ENCODE measurements around the gene COPS9. TPM values are rescaled to one million over a fixed set of nuclear protein-coding genes. Genes with fewer than 3 reads are reported as not detected.

Gene COPS9
- total RNA-seq, 2 experiments from 2014 or later, result 87.1 to 89.5 TPM

DNA sequence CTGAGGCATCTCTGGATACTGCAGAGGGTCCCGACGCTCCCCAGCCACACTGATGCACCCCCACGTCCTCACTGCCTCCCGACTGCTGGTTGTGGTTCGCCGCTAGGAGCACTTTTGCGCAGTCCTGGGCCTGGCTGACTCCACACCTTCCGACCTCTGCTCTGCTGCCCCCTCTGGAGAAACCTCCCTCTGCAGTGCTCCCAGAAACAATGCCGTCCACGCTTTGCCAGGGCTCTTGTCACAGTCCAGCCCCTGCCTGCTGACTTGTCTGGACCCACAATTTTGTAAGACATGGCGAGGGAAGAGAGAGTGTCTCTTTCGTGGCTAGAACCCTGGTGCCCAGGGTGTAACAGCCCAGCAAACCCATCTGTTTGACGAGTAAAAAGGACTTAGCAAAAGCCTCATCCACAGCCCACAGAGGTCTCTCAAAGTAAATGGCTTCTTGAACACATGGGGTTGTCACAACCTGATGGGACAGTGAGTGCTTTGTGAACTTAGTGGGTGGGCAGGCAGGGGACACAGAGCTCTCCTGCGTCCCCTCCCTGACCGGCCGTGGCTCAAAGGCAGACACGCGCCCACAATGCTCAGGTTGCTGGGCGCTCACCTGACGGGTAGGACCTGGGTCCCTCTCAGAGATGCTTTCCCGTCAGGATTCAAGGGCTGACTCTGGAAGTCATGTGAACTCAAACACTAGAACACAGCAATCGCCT lies 4.0 kb downstream of the COPS9 start:
- Mint-ChIP-seq H3K4me3 (no peak overlapping the region), H3K27me3 (peaks cover under 1% of the 10 kb centered on the region), H3K36me3 (no peaks in the 10 kb centered on the region), H3K27ac (no peak overlapping the region), H3K4me1 (peaks cover 15% of the 10 kb centered on the region), H3K9me3 (no peaks in the 10 kb centered on the region)
- POLR2A ChIA-PET, result no interaction called here
- no peak for ATAC-seq (ENCODE audit: low read depth)
- DNase-seq, result peak; percentile 21

DNA sequence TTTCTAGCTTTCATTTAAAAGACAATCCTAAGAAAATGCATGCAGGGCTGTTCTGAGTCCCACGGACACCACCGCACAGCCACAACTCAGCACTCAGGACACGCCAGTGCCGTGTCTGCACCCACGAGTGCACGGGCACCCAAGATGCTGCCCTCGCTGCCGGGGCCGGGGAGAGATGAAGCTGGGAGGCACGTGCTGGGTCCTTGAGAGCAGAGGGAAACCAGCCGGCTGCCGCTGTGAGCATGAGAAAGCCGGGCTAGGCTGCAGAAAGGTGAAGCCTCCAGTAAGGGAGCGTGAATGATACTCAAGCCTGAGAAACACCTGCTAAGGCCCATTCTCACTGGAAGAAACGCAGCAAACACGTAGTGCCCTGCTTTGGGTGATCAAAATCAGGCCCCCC lies 4.8 kb downstream of the COPS9 start:
- Mint-ChIP-seq H3K27me3 (no peaks in the 10 kb centered on the region), H3K27ac (no peak overlapping the region), H3K36me3 (no peaks in the 10 kb centered on the region), H3K4me3 (no peak overlapping the region), H3K9me3 (no peaks in the 10 kb centered on the region), H3K4me1 (peaks cover 12% of the 10 kb centered on the region)
- ATAC-seq (ENCODE audit: low read depth), result no peak
- POLR2A ChIA-PET, result no interaction called here
- DNase-seq, result peak; percentile 15

DNA sequence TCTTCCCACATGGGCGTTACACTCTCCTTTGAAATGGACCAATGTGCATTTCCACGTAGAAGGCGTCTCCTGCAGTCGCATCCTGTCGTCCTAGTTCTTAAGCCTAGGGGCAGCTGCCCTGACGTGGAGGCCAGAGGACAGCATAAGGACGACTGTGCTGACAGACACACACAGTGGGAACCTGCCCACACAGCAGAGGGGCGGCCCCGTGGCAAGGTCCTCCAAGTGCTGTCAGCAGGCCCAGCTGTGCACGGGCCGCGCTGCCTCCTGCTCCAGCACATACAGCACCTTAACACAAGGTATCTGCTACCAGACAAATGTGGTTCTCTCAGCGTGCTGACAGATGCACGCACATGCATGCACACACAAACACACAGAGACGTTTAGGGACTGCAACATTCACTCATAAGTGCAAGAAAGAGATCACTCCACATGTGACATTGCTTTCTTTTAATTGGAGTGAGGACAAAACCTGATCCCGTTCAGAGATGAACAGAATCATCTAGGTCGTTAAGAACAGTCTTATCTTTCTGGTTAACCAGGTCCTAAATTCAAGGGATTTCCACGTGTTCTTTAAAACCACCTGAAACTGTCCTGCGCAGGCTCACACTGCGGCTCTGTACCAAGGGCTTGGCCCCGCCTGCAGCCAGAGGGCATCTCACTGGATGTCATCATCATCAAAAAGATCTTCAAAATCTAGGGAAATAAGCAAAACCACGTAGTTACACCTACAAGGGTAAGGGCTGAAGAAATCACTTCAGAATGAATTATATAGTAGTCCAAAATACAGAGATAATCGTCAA lies 5.5 kb downstream of the COPS9 start:
- ATAC-seq (ENCODE audit: low read depth), result no peak
- Mint-ChIP-seq H3K27me3 (no peaks in the 10 kb centered on the region), H3K36me3 (no peaks in the 10 kb centered on the region), H3K4me1 (peaks cover 11% of the 10 kb centered on the region), H3K9me3 (no peaks in the 10 kb centered on the region), H3K4me3 (no peak overlapping the region), H3K27ac (no peak overlapping the region)
- POLR2A ChIA-PET, result no interaction called here
- DNase-seq, result peak; percentile 29

DNA sequence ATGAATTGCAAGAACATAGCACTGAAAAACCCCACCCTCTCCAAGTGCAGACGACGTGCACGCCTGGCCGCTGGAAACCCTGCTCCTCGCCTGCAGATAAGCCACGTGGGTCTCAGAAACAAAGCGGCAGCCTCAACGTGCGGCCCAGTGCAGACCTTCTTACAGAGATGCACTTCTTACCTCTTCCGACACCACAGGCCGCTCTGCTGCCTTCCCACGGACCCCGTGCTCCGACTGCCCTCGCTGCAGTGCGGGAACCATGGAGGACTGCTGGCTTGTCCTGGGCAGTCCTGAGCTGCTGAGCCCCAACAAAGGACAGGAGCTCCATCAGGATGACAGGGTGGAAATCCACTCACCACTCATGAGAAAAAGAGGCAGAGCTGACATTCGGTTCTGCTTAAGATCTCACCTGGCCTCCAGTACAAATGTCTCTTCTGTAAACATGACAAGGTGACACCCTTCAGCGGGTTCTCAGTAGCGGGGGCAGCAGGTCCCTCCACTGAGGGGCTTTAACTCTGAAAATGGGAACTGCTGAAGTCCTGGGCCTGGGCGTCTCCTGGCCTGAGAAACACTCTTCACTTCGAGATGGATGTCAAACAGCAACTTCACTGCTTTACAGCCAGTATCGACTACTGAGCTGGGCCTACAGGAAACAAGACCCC lies 6.2 kb downstream of the COPS9 start:
- H3K4me1 Mint-ChIP-seq, result peaks cover 4% of the 10 kb centered on the region
- H3K4me3 Mint-ChIP-seq, result no peak overlapping the region
- POLR2A ChIA-PET, result no interaction called here
- no peaks in the 10 kb centered on the region for H3K27me3 Mint-ChIP-seq
- H3K36me3 Mint-ChIP-seq, result peaks cover 1% of the 10 kb centered on the region
- DNase-seq (peak; percentile 21), ATAC-seq (ENCODE audit: low read depth) (no peak)
- H3K9me3 Mint-ChIP-seq, result no peaks in the 10 kb centered on the region
- H3K27ac Mint-ChIP-seq, result no peak overlapping the region

DNA sequence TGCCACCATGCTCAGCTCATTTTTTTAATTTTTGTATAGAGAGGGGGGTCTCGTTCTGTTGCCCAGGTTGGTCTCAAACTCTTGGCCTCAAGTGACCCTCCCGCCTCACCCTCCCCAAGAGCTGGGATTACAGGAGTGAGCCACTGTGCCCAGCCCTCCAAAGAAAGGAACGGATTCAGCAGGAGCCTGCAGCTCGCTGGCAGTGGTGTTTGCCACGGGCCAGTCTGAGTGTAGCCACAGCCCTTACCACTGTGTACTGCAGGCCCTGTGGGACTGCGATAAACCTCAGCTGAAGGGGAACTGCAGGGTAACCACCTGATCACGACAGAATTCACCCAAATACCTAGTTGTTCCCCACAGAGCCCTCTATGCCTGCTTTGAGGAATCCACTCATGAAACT lies 6.8 kb downstream of the COPS9 start:
- H3K4me1 Mint-ChIP-seq, result no peaks in the 10 kb centered on the region
- no peaks in the 10 kb centered on the region for H3K9me3 Mint-ChIP-seq
- no peak for ATAC-seq (ENCODE audit: low read depth)
- POLR2A ChIA-PET, result no interaction called here
- DNase-seq, result no peak
- peaks cover 1% of the 10 kb centered on the region for H3K36me3 Mint-ChIP-seq
- no peaks in the 10 kb centered on the region for H3K27me3 Mint-ChIP-seq
- no peak overlapping the region for H3K27ac Mint-ChIP-seq
- no peak overlapping the region for H3K4me3 Mint-ChIP-seq

DNA sequence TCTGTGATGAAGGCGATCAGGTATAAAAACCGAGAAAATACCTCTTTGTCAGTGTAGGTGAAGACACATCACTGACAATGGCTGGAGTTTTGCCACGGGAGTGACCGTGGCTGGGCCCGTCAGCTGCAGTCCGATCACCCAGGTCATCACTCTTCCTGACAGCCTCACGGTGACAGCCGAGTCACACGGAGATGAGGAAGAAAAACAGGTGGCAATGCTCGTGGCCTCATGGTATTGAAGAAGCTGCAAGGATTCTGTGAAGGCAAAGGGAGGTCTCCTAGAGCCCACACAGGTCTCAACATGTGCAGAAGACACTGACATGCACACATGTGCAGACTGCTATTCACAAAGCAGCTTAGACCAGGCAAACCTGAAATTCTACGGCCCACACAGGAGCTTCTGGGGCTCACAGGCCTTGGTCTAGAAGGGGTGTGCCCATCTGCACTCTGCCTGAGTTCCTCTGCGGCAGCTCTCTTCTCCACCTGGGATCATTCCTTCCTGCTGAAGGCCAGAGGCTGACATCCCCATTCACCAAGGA lies 7.4 kb downstream of the COPS9 start:
- H3K9me3 Mint-ChIP-seq, result no peaks in the 10 kb centered on the region
- peak; percentile 6 for DNase-seq
- no peak overlapping the region for H3K4me3 Mint-ChIP-seq
- H3K36me3 Mint-ChIP-seq, result peaks cover 1% of the 10 kb centered on the region
- no peaks in the 10 kb centered on the region for H3K27me3 Mint-ChIP-seq
- no peaks in the 10 kb centered on the region for H3K4me1 Mint-ChIP-seq
- H3K27ac Mint-ChIP-seq, result no peak overlapping the region
- POLR2A ChIA-PET, result no interaction called here
- no peak for ATAC-seq (ENCODE audit: low read depth)

DNA sequence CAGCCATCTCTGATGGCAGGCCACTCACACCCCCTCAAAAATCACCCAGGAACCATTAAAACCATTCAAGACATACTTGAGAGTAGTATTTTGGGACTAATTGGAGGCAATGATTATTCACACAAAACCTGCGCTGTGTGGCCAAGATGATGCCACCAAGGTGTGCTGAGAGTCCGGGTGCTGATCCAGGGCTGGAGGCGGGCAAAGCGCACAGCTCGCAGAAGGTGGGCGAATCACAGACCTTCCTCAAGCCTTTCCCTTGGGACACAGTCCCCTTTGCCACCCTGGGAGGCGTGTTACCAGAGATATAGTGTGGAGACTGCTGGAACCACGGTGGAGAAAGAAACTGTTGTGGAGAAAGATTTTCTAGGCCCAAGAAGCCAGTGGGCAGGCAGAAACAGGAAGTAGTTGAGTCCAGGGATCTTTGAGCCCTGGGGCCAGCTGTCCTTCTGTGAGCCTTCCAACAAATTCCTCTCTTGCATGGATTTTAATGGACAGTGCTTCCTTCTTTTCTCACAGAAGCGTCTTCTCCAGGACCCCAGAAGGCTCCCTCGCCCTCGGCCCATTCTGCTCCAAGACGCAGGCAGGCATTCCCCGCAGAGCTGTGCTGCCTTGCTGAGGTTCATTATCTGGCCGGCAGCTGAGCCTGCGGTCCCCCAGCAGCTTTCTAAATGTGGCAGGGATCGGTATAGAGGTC lies 8.0 kb downstream of the COPS9 start:
- no peak overlapping the region for H3K4me3 Mint-ChIP-seq
- H3K36me3 Mint-ChIP-seq, result peaks cover 1% of the 10 kb centered on the region

DNA sequence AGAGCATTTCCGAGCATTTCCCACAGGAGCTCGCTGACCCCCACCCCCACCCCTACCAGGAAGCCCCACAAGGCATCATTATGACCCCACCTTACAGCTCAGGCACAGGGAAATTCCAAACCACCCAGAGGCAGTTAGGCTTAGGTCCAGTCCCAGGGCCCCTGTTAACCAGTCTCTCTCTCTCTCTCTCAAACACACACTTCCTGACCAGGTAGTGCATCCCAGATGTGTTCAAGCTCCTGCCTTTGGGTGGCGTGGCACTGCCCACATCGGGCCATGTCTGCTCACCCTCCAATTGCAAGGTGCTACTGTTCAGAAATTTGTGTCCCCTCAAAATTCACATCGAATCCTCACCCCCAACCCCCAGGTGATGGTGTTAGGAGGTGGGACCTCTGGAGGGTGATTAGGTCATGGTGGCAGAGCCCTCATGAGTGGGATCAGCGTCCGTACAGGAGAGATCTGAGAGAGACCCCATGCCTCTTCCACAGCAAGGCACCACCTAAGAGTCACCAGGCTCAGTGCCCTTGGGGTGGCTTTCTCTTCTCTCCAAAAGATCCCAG lies 8.8 kb downstream of the COPS9 start:
- Mint-ChIP-seq H3K36me3 (peaks cover 1% of the 10 kb centered on the region), H3K9me3 (no peaks in the 10 kb centered on the region), H3K4me3 (no peak overlapping the region), H3K27ac (no peak overlapping the region), H3K4me1 (no peaks in the 10 kb centered on the region), H3K27me3 (no peaks in the 10 kb centered on the region)
- DNase-seq (peak; percentile 15), ATAC-seq (ENCODE audit: low read depth) (no peak)
- POLR2A ChIA-PET, result interaction anchor here (0.6 kb wide), 1 partner anchor 248 kb away, joined by 3 read pairs; no protein-coding TSS in a partner anchor

More for the DNA sequence above, 8.0 kb downstream of the COPS9 start:
- no peak for ATAC-seq (ENCODE audit: low read depth)
- peak; percentile 10 for DNase-seq
- POLR2A ChIA-PET, result no interaction called here
- H3K9me3 Mint-ChIP-seq, result no peaks in the 10 kb centered on the region
- no peaks in the 10 kb centered on the region for H3K27me3 Mint-ChIP-seq
- H3K4me1 Mint-ChIP-seq, result no peaks in the 10 kb centered on the region
- H3K27ac Mint-ChIP-seq, result no peak overlapping the region

DNA sequence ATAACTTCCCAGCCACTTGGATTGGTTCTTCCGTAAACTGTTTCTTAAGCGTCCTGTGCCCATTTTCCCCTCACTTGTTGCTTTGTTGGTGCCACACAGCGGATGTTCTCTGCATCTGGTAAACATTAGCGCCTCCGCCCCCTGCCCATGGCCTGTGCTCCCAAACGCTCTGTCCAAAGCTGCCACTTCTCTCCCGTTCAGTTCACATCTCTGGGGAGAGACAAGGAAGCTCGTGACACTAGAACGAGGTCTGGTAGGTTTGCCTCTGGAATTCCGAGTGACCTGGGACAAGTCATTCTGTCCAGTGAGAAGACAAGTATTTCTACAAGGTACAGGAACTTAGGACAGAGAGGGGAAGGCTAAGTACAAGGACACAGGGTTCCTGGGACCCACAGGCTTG lies 9.4 kb downstream of the COPS9 start:
- no peak for ATAC-seq (ENCODE audit: low read depth)
- Mint-ChIP-seq H3K9me3 (no peaks in the 10 kb centered on the region), H3K4me1 (peaks cover under 1% of the 10 kb centered on the region), H3K27me3 (peaks cover under 1% of the 10 kb centered on the region), H3K27ac (no peak overlapping the region), H3K4me3 (no peak overlapping the region), H3K36me3 (peaks cover 1% of the 10 kb centered on the region)
- no peak for DNase-seq
- POLR2A ChIA-PET, result no interaction called here

DNA sequence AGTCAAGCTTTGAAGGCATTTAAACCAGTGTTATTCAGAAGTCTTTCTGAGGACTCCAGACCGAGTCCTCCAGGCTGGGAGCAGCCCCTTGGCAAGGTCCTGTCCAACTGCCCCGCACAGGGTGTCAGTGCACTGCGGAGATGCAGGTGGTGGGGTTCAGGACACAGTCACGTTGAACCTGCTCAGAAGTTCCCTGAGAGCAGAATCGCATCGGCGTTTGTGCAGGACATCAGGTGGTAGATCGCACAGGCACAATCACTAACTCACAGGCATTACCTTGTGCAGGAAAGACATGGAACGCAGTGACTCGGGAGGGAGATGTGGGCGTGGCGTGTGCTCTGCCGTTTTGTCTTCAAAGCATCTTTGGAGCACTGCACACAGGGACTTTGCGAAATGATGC lies 10.4 kb downstream of the COPS9 start:
- POLR2A ChIA-PET, result no interaction called here
- Mint-ChIP-seq H3K27ac (no peak overlapping the region), H3K4me1 (peaks cover 1% of the 10 kb centered on the region), H3K9me3 (no peaks in the 10 kb centered on the region), H3K36me3 (peaks cover 1% of the 10 kb centered on the region), H3K27me3 (peaks cover 5% of the 10 kb centered on the region), H3K4me3 (no peak overlapping the region)
- no peak for ATAC-seq (ENCODE audit: low read depth)
- DNase-seq, result peak; percentile 14

DNA sequence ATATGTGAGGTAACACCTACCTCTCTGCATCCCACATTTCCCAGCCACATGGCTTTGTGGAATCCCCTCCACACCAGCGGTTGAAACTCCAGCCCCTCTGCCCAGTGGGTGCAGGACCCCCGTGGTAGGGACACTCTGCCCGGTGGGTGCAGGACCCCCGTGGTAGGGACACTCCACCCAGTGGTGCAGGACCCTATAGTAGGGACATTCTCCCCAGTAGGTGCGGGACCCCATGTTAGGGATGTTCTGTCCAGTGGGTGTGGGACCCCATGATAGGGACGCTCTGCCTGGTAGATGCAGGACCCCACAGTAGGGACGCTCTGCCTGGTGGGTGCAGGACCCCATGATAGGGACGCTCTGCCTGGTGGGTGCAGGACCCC lies 11.5 kb downstream of the COPS9 start:
- POLR2A ChIA-PET, result no interaction called here
- H3K4me3 Mint-ChIP-seq, result no peak overlapping the region
- H3K36me3 Mint-ChIP-seq, result peaks cover 1% of the 10 kb centered on the region
- no peak overlapping the region for H3K27ac Mint-ChIP-seq
- DNase-seq, result peak; percentile 22
- H3K9me3 Mint-ChIP-seq, result no peaks in the 10 kb centered on the region
- H3K27me3 Mint-ChIP-seq, result peaks cover 10% of the 10 kb centered on the region
- H3K4me1 Mint-ChIP-seq, result peaks cover 1% of the 10 kb centered on the region
- ATAC-seq (ENCODE audit: low read depth), result no peak

DNA sequence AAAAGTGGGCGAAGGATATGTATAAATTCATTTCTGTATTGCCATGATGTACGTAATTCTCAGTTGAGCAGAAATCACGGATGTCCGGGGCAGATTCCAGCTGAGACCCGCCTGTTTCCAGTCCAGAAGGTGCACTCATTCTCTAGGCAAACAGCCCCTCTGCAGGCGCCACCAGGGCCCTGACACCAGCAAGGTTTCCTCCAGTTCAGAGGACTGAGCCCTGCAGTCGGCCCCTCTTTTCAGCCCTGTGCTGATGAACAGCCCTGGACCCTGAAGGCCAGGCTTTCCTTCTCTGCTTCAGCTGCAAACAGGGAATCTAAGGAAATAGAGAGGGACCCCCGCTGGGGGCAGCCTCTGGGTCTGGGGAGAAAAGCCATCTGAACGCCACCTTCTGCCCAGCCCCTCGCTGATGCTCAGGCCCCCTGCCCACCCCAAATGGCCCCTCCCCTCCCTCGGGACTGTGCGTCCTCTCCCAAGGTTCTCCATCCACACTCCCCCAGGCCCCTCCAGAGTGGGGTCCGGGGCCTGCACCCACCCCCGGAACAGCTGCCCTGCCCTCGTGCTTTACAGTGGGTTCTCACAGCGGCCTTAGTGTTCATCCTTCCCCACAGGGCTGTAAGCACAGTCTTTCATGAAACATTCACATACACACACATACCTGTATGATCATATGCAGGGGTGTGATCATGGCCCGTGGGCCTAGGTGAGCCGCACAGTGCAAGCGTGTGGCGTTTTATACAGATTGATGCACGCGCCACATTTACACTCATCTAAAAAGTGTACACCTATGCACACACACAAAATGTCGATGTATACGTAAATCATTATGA lies 12.1 kb downstream of the COPS9 start:
- DNase-seq (peak; percentile 15), ATAC-seq (ENCODE audit: low read depth) (no peak)
- no peak overlapping the region for H3K4me3 Mint-ChIP-seq
- POLR2A ChIA-PET, result no interaction called here
- H3K9me3 Mint-ChIP-seq, result no peaks in the 10 kb centered on the region
- no peak overlapping the region for H3K27ac Mint-ChIP-seq
- H3K27me3 Mint-ChIP-seq, result peaks cover 11% of the 10 kb centered on the region
- peaks cover 1% of the 10 kb centered on the region for H3K4me1 Mint-ChIP-seq
- peaks cover 1% of the 10 kb centered on the region for H3K36me3 Mint-ChIP-seq
